GM13977 (cell line): ENCODE measurements around the gene ADAMTS17.

Experiments
- DNase-seq: peaks from one replicate; pipeline ENCODE4 v3.0.0; 2012; ENCODE audit warnings: low spot score
- in situ Hi-C: fragments of 300-500 bp; cut with MboI; formaldehyde crosslinking; loops from one replicate; pipeline ENCODE4 v1.12.0; 2022; ENCODE audit warnings: low sequenced_read_pairs, low pct_unique_long_range_greater_than_20kb, mixed read lengths, inconsistent platforms; ENCODE audit not compliant: unreplicated experiment
- TF ChIP-seq, protein P1 (sequence below): IDR thresholded peaks from 2 replicates; pipeline ENCODE4 v1.5.1; 2012; ENCODE audit warnings: mild to moderate bottlenecking, control low read depth; ENCODE audit not compliant: insufficient read depth; ENCODE audit errors: extremely low read depth, missing control alignments

Gene ADAMTS17

DNA sequence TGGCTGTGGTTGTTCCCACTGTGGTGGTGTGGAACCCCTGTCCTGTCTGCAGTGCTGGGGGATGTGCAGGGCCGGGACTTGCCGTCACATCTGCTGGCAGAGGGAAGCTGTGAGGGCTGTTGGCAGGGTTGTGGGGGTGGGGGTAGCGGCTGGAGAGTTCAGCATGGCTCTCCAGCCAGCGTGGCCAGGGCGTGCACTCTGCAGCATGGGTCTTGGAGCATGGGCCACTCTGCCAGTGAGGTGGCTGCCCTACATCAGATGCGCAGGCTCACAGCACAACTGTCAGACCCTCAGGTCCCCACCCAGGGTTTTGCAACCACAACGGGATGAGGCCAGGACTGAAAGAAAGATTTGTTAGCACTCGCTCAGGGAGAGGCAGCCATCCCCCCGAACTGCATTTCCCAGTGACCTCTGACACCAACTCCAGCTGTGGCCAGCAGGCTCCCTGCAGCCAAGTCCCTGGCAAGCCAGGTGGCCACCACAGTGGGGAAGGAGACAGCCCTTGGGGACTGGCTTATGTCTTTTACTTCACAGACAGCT is 370.8 kb downstream of the ADAMTS17 start:
- in situ Hi-C loops, result no loop called here
- no peak for DNase-seq
- TF ChIP-seq, protein P1, sequence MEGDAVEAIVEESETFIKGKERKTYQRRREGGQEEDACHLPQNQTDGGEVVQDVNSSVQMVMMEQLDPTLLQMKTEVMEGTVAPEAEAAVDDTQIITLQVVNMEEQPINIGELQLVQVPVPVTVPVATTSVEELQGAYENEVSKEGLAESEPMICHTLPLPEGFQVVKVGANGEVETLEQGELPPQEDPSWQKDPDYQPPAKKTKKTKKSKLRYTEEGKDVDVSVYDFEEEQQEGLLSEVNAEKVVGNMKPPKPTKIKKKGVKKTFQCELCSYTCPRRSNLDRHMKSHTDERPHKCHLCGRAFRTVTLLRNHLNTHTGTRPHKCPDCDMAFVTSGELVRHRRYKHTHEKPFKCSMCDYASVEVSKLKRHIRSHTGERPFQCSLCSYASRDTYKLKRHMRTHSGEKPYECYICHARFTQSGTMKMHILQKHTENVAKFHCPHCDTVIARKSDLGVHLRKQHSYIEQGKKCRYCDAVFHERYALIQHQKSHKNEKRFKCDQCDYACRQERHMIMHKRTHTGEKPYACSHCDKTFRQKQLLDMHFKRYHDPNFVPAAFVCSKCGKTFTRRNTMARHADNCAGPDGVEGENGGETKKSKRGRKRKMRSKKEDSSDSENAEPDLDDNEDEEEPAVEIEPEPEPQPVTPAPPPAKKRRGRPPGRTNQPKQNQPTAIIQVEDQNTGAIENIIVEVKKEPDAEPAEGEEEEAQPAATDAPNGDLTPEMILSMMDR, result no peak

DNA sequence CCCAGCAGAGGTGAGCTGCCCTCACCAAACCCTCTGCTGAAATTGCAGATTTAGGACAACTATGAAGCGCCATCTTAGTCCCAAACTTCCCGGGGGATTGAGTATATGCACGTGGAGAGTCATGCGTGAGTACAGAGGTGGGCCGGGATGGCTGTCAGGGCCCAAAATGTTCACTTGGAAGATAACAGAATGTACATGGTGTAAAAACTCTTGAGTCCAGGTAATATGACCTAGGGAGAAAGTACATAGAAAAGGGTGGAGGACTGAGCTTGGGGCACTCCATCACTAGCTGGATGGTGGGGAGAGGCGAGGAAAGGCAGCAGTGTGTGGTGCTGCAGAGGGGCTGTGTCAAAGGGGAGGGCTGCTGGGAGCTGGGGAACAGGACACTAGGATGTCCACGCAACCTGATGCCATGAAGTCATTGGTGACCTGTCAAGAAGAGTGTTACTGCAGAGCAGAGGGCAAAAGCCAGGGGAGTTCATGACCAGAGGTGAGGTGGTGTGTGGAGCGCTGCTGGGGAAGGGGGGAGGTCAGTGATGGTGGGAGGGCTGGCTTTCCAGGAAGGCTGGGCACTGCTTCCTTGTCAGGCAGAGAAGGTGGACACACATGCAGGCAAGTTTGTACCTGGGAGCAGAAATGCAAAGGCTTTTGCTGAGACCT is 372.4 kb downstream of the ADAMTS17 start:
- DNase-seq, result no peak
- TF ChIP-seq, protein P1, result no peak
- in situ Hi-C loops, result no loop called here

DNA sequence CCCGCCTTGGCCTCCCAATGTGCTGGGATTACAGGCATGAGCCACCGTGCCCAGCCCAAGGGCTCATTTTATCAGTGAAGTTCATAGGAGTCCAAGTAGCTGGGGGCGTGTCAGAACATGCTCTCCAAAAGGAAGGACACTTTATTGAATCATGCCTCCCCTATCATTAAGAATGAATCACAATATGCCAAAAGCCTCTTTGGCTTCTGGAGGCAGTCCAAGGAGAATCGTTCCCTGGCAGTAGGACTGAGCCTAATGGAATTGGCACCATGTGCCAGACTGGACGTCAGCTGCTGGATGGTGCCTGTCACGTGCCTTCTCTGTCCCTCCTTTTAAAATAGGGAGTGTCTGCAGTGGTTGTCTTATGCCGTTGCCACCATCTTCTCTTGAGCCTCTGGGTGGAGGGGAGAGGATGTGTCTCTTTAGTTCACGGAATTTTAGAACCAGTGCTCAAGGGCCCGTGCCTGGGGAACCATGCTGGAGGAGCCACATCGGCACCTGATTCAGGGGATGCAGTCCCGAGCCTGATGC is 373.9 kb downstream of the ADAMTS17 start:
- TF ChIP-seq, protein P1, result no peak
- in situ Hi-C loops, result no loop called here
- no peak for DNase-seq

DNA sequence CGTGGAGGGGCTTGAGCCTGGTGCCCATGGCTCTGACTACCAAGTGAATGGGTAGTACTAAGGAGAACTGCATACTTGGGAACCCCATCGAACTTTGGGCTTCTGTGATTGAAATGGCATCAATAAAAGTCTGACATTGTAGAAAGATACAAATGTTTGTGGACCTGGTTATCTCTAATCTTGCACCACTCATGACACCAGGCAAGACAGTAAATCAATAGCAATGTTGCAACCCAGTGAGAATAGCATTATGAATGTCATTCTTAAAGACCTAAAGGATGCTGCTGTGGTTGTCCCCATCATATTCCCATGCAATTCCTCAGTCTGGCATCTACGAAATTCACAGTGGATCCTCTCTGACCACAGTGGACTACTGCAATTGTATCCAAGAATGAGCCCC is 375.0 kb downstream of the ADAMTS17 start:
- DNase-seq, result no peak
- TF ChIP-seq, protein P1, result no peak
- in situ Hi-C loops, result no loop called here

DNA sequence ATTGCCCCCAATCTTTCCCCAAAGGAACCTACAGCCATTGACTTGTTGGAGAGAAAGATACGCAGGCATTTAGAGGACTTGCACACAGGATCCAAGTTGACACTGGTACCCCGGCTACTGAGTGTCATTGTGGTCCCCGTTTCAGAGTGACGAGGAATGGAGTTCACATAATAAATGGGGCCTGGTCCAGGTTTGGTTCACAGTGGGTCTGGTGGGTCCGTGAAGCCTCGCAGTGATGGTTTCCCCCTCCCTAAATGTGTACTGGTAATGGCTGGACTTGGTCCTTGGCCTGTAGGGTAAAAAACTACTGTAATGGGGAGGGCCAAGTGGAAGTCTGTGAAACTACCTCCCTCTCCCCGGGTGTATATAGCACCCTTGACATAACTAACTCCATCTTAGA is 376.4 kb downstream of the ADAMTS17 start:
- DNase-seq, result no peak
- TF ChIP-seq, protein P1, result no peak
- in situ Hi-C loops, result no loop called here

DNA sequence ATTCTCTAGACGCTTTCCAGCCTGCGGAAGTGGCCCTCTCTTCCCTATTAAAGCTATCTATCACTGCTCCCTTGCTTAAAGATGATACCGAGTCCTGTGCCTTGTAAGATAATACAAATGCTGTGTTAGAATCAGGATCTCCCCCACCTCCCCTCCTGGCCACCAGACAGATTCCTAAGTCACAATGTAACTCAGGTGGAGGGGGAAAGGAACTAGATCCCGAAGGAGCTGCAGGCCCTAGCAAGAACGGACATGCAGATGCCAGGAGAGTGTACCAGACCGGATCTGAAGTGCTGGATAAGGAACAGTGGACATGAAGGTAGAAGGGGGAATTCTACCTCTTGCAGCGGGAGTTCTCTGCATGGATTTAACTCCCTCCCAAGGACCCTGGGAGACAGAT is 377.8 kb downstream of the ADAMTS17 start:
- no peak for DNase-seq
- TF ChIP-seq, protein P1, result no peak
- in situ Hi-C loops, result no loop called here
